Measurements from ENCODE around the gene TMEM52.

Gene TMEM52

DNA sequence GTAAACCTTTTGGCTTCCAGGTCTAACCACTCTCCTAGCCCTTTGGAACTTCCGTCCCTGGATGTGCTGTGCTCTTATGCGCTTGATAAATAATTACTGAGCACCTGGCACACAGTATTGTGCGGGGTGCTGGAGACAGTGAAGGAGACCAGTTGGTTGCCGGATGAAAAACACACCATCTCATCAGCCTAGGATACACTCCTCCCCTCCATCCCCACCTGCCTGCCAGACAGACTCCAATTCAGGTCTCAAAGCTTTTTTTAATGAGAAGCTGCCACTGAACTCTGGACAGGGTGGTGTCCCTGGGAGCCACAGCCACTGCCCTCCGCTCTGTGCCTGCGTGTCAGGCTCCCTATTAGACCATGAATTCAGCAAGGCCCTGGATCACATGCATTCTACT is 37.4 kb downstream of the TMEM52 start:
- no peak for DNase-seq (ENCODE audit: low read depth)

DNA sequence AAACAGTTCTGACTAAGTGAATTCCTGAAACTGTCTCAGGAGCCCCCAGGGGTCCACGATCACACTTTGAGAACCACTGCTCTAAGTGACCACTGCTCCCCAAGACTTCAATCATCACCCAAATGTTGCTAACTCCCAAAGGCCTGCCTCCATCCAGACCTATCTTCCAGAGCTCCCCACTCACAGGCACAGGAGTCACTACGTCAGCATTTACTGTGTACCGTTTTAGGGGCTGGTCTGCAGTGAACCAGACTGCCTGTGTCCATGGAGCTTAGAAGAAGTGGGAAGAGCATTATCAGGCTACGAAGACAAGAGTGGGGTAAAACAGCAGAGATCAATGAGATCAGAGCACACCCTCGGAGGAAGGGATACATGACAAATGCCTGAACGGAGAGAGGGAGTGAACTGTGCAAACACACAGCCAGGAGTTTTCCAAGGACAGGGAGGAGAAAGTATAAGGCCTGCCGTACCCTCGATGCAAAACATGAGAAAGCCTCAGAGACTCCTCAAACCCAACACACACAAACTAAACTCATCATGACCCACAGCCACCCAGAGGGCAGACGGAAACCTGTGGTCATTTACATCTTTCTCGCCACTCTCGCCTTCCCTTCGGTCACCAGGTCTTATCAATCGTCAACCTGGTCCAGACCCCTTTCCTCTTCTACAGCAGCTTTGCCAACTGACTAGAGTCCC is 38.3 kb downstream of the TMEM52 start:
- no peak for DNase-seq (ENCODE audit: low read depth)
- no peak overlapping the region for H3K4me3 ChIP-seq (ENCODE audit: low read depth, low read length)

More for the DNA sequence above, 37.4 kb downstream of the TMEM52 start:
- no peak overlapping the region for H3K4me3 ChIP-seq (ENCODE audit: low read depth, low read length)

DNA sequence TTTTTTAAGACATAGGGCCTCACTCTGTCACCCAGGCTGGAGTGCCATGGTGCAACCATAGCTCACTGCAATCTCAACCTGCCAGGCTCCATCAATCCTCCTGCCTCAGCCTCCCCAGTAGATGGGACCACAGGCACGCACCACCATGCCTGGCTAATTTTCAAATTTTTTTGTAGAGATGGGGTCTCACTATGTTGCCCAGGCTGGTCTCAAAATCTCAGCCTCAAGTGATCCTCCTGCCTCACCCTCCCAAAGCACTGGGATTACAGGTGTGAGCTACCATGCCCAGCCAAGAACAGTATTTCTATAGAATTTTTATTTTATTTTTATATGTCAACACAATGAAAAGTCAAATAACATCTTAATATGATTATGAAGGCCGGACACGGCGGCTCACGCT is 39.1 kb downstream of the TMEM52 start:
- no peak for DNase-seq (ENCODE audit: low read depth)
- H3K4me3 ChIP-seq (ENCODE audit: low read depth, low read length), result no peak overlapping the region

DNA sequence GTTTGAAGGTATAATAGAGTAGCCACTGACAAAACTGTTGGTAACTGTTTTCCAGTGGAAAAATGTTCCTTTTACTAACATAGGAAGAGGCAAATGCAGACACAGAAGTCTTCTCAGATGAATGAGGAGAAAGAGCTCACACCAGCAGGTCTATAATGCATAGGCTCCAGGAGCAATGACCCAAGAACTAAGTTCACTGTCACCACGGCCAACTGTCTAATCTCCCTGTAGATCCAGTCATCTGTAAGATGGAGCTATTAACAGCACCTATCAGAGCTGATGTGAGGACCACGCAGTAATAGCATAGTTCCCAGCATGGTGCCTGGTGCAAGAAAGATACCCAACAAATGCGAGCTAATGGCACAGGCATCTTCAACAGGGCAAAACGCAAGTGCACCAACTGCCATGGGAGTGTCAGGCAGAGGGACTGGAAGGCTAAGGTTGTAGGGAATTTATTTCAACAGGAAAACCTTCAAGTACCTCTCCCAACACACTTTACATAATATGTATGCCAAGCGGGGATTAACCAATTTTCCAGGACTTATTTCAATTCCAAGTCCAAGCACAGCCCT is 41.1 kb downstream of the TMEM52 start:
- no peak overlapping the region for H3K4me3 ChIP-seq (ENCODE audit: low read depth, low read length)
- no peak for DNase-seq (ENCODE audit: low read depth)

DNA sequence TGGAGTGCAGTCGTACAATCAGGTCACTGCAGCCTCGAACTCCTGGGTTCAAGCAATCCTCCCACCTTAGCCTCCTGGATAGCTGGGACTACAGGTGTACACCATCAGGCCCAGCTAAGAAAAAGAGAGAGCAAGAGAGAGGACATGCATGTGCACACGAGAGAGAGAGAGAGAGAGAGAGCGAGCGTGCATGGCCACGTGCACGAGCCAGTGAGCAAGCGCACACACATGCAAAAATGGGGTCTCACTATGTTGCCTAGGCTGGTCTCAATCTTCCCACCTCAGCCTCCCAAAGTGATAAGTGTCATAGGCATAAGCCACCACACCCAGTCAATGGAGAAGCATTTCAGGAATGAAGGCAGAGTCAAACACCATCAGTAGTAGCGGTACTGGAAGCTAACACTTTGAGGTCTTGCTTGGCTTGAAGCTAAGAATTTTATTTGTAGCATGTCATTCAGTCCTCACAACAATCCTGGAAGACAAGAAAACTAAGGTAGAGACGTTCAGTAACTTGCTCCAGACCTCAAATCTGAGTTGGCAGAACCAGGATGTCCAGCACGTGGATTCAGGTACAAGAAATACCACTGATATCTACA is 42.6 kb downstream of the TMEM52 start:
- H3K4me3 ChIP-seq (ENCODE audit: low read depth, low read length), result no peak overlapping the region
- no peak for DNase-seq (ENCODE audit: low read depth)

DNA sequence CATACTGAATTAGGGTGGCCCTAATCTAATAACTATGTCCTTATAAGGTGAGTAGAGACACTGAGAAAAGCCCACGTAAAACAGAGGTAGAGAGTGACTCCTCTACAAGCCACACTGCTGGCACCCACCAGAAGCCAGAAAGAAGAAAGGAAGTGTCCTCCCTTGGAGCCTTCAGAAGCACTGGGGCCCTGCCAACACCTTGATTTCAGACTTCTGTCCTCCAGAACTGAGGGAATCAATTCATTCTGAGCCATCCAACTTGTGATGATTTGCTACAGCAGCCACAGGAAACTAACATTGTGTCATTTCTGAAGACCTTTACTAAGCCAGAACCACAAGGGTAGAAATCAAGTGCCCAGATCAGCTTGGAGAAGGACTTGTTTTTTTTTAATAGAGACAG is 43.1 kb downstream of the TMEM52 start:
- H3K4me3 ChIP-seq (ENCODE audit: low read depth, low read length), result no peak overlapping the region
- DNase-seq (ENCODE audit: low read depth), result no peak

DNA sequence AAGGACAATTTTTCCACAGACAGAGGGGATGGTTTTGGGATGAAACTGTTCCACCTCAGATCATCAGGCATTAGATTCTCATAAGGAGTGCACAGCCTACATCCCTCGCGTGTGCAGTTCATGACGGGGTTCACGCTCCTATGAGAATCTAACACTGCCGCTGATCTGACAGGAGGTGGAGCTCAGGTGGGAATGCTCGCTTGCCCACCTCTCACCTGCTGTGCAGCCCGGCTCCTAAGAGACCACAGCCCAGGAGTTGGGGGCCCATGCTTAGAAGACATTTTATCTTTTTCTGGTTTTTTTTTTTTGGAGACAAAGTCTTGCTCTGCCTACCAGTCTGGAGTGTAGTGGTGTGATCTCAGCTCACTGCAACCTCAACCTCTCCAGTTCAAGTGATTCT is 44.2 kb downstream of the TMEM52 start:
- H3K4me3 ChIP-seq (ENCODE audit: low read depth, low read length), result no peak overlapping the region
- DNase-seq (ENCODE audit: low read depth), result no peak

DNA sequence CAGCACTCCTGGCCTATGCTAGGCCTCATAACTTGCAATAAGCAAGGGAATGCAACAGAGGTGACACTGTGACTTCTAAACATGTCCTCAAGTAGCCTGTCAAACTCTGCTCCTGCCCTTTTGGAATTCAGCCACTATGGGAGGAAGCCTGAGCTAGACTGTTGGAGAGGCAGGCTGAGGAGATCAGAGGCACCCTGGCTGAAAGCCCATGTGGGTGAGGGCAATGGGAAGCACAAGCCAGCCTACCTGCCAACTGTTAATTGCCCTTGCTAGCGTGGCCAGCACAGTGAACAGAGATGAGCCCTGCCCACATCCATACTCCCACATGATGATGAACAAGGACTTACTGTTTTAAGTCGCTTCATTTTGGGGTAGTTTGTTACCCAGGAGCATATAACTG is 45.9 kb downstream of the TMEM52 start:
- no peak overlapping the region for H3K4me3 ChIP-seq (ENCODE audit: low read depth, low read length)
- no peak for DNase-seq (ENCODE audit: low read depth)

DNA sequence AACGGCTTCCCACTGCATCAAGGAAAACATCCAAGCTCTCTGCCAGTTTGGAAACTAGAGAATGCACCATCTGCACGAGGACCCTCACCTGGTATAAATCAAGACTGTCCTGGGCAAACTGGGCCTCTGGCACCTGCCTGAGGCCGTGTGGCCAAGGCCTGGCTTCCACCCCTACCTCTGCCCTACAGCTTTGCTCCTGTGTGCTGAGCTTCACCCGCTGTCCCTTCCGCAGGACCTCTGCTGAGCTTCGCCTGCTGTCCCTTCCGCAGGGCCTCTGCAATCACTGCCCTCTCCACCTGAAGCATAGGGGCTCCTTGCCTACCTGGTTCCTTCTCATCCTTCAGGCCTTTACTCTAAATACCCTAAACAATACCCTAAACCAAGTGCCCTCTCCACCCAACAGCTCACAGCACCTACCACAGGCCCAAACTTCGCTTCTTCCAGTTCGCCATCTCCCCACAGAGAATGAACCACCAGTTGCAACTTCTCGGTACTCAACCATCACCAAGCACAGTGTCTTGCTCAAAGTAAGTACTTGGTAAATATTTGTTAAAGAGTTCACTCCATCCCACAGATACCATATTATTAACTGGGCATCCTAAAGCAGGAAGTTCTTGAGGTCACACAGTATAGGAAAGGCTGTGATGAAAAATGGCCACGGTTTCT is 46.6 kb downstream of the TMEM52 start:
- no peak overlapping the region for H3K4me3 ChIP-seq (ENCODE audit: low read depth, low read length)
- no peak for DNase-seq (ENCODE audit: low read depth)

DNA sequence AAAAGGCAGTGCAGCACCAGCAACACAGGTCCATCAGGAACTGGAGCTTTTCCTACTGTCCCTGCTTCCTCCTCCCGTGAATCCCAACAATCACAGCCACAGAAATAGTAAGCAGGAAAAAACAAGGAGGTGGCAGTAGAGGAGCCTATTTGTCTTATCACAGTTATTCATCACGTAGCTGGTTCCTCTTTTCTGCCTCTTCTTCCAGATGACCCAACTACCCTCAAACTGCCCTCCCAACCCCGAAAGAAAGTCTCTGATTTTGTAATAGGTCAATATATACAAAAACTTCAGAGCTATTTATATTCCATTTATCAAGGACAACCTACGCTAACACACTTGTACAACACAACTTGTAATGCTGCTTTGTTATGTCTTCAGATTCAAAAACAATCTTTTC is 49.6 kb downstream of the TMEM52 start:
- H3K4me3 ChIP-seq (ENCODE audit: low read depth, low read length), result no peak overlapping the region
- no peak for DNase-seq (ENCODE audit: low read depth)

All from skeletal muscle cell (primary cell).